OCI-LY3 (cell line): Measurements from ENCODE around the gene ZMYM3.

ENCODE experiments used
- H2AFZ ChIP-seq: fragments of 200-600, 300-600 bp; shearing (Covaris generic); 2 replicates; pipeline ENCODE4 v1.6.0; 2014; ENCODE audit warnings: antibody characterized with exemption, low read depth, low read length
- H3K27ac ChIP-seq: fragments of 200-600, 300-600 bp; sonication (generic); 2 replicates; pipeline ENCODE4 v1.5.1; 2014; ENCODE audit warnings: mild to moderate bottlenecking, low read length, moderate library complexity, mixed read lengths
- H3K27me3 ChIP-seq: fragments of 200-600, 300-600 bp; sonication (generic); 2 replicates; pipeline ENCODE4 v1.6.1; 2014; ENCODE audit warnings: low read depth, low read length, mixed read lengths
- H3K36me3 ChIP-seq: fragments of 200-600, 300-600 bp; sonication (generic); replicated peaks from 2 replicates; pipeline ENCODE3; 2014; ENCODE audit warnings: low read depth, low read length, mixed read lengths
- H3K4me1 ChIP-seq: fragments of 300-600, 200-600 bp; sonication (generic); 2 replicates; pipeline ENCODE4 v1.6.1; 2014; ENCODE audit warnings: low read length, mixed read lengths
- H3K4me2 ChIP-seq: fragments of 200-600, 300-600 bp; sonication (generic); 2 replicates; pipeline ENCODE4 v1.6.1; 2014; ENCODE audit warnings: low read length, mixed read lengths
- H3K4me3 ChIP-seq: fragments of 300-600, 200-600 bp; sonication (generic); 2 replicates; pipeline ENCODE4 v1.5.1; 2014; ENCODE audit warnings: antibody characterized with exemption, mild to moderate bottlenecking, low read length, moderate library complexity
- H3K79me2 ChIP-seq: fragments of 300-600, 200-600 bp; shearing (Covaris generic); 2 replicates; pipeline ENCODE4 v1.6.1; 2014; ENCODE audit warnings: mild to moderate bottlenecking, low read length, mixed read lengths
- H3K9ac ChIP-seq: fragments of 300-600, 200-600 bp; shearing (Covaris generic); 2 replicates; pipeline ENCODE4 v1.6.0; 2014; ENCODE audit warnings: mild to moderate bottlenecking, low read length, moderate library complexity
- H3K9me3 ChIP-seq: fragments of 200-600, 300-600 bp; shearing (Covaris generic); 2 replicates; pipeline ENCODE4 v1.6.1; 2014; ENCODE audit warnings: low read length, mixed read lengths; ENCODE audit not compliant: insufficient read depth
- H4K20me1 ChIP-seq: fragments of 200-600, 300-600 bp; sonication (generic); 2 replicates; pipeline ENCODE4 v1.6.1; 2016; ENCODE audit warnings: low read length, mixed read lengths; ENCODE audit not compliant: insufficient read depth
- EZH2phosphoT487 ChIP-seq: fragments of 200-600 bp; shearing (Covaris generic); IDR thresholded peaks from 2 replicates; pipeline ENCODE4 v1.6.1; 2018; ENCODE audit warnings: antibody characterized with exemption, mixed run types, low read depth
- TF ChIP-seq, protein P1 (sequence below): fragments of 200-600, 300-600 bp; sonication (generic); IDR thresholded peaks from 2 replicates; pipeline ENCODE4 v1.5.1; 2014; ENCODE audit warnings: antibody characterized with exemption, low read length, low read depth

The ZMYM3 gene

DNA sequence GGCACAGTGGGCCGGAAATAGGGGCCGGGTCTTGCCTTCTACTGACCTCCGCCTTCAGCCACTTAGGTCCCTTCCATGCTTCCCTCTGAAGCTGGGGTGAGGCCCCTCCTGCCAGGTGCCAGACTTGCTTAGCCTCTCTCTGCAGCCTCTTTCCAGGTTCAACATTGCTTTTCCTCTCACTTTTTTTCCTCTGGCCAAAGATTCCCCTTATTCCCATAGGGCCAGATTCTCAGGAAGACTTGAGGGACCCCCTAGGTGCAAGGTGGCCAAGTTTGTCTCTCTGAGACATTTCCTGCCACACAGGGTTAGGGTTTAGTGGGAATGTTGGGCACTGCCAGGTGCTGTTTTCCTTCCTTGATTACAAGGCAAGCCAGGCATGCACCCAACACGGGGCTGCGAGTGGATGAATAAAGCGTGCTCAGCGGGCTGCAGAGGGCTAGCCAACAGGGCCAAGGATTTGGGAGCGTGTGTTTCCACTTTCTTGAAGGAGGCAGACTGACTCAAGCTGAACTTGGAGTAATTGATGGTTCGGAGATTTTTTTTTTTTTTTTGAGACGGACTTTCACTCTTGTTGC lies 38.5 kb downstream of the ZMYM3 start:
- TF ChIP-seq, protein P1, sequence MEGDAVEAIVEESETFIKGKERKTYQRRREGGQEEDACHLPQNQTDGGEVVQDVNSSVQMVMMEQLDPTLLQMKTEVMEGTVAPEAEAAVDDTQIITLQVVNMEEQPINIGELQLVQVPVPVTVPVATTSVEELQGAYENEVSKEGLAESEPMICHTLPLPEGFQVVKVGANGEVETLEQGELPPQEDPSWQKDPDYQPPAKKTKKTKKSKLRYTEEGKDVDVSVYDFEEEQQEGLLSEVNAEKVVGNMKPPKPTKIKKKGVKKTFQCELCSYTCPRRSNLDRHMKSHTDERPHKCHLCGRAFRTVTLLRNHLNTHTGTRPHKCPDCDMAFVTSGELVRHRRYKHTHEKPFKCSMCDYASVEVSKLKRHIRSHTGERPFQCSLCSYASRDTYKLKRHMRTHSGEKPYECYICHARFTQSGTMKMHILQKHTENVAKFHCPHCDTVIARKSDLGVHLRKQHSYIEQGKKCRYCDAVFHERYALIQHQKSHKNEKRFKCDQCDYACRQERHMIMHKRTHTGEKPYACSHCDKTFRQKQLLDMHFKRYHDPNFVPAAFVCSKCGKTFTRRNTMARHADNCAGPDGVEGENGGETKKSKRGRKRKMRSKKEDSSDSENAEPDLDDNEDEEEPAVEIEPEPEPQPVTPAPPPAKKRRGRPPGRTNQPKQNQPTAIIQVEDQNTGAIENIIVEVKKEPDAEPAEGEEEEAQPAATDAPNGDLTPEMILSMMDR: no peak
- H3K4me2 ChIP-seq: no peak overlapping the region
- H3K4me1 ChIP-seq: no peaks in the 10 kb centered on the region
- no peak overlapping the region for H3K27ac ChIP-seq
- H3K4me3 ChIP-seq: no peak overlapping the region
- no peaks in the 10 kb centered on the region for H3K9me3 ChIP-seq
- peaks cover 11% of the 10 kb centered on the region; the same call in 1 of the 2 replicates for H3K27me3 ChIP-seq
- H3K79me2 ChIP-seq: no peaks in the 10 kb centered on the region
- H3K36me3 ChIP-seq: no peaks in the 10 kb centered on the region
- no peak overlapping the region for H3K9ac ChIP-seq
- no peaks in the 10 kb centered on the region for H4K20me1 ChIP-seq
- no peak overlapping the region for H2AFZ ChIP-seq

DNA sequence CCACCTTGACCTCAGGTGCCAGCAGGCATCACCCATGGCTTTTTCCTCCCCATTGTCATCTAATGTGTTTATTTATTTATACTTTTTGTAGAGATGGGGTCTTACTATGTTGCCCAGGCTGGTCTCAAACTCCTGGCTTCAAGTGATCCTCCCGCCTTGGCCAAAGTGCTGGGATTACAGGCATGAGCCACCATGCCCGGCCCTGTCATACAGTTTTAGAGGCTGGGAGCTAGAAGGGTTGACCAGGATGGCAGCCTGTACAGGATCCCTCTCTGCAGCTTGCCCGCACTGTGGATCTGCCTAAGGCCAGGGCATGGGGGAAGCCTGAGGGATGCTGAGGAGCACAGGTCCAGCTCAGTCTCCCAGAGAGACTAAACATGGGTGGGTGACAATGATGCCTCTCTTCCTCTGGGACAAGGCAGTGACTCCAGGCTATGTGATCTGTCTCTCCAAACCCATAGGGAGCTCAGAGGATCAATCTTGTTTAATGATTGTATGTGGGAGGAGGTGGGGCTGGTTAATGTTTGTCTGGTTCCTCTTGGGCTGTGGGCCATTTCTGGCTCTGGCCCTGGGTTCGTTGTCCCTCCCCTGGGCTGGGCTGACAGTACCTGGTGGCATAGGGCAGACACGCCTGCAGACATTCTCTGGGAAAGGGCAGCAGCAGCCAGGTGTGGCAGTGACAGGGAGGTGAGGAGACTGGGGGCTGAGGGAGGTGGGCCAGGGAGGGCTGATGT lies 39.2 kb downstream of the ZMYM3 start:
- TF ChIP-seq EZH2phosphoT487: no peak
- Histone ChIP-seq H3K27me3 (peaks cover 11% of the 10 kb centered on the region; the same call in 1 of the 2 replicates), H4K20me1 (no peaks in the 10 kb centered on the region)

DNA sequence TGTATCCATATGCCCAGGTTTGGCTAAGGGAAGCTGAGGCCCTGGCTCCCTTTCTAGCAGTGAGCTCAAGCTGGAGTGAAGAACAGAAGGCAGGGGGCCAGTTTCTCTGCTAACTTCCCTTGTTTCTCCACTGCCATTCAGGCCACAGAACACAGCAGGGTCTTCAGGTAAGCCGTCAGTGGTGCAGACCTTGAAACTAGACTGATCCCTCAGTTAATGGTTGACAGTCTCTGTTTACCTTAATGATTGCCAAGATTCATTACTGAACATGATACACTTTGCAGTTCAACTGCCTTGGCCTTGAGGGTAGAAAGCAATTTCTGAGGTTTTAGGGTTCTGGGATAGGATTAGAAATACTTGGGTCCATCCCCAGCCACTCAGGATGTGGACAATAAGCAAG lies 39.8 kb downstream of the ZMYM3 start:
- Histone ChIP-seq H3K27ac (no peak overlapping the region), H2AFZ (no peak overlapping the region), H3K4me1 (no peaks in the 10 kb centered on the region), H4K20me1 (no peaks in the 10 kb centered on the region), H3K36me3 (no peaks in the 10 kb centered on the region), H3K4me3 (no peak overlapping the region), H3K4me2 (no peak overlapping the region), H3K79me2 (no peaks in the 10 kb centered on the region), H3K27me3 (peaks cover 11% of the 10 kb centered on the region; the same call in 1 of the 2 replicates), H3K9me3 (no peaks in the 10 kb centered on the region), H3K9ac (no peak overlapping the region)
- TF ChIP-seq, protein P1: no peak
- no peak for TF ChIP-seq EZH2phosphoT487

More for the DNA sequence above, 39.2 kb downstream of the ZMYM3 start:
- no peak overlapping the region for H3K4me2 ChIP-seq
- no peaks in the 10 kb centered on the region for H3K36me3 ChIP-seq
- H2AFZ ChIP-seq: no peak overlapping the region
- H3K4me1 ChIP-seq: no peaks in the 10 kb centered on the region
- no peaks in the 10 kb centered on the region for H3K79me2 ChIP-seq
- no peaks in the 10 kb centered on the region for H3K9me3 ChIP-seq
- no peak overlapping the region for H3K4me3 ChIP-seq
- H3K27ac ChIP-seq: no peak overlapping the region
- no peak overlapping the region for H3K9ac ChIP-seq

DNA sequence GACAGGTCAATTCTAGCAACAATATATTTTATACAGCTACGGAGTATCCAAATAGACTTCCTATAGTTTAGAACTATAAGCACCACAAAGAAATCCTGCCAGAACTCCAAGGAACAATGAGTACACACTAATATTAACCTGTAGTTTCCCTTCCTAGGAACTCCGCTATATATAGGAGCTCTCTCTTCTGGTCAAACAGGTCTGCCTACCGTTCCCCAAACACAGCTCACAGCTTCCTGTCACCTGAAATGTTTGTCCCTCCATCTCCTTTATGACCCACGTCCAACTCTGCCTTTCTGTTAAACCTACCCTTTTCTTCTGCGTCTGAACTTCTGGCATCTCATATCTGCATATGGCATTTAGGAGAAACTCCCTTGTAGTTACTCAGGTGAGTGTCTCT lies 41.4 kb downstream of the ZMYM3 start:
- Histone ChIP-seq H3K9ac (no peak overlapping the region), H3K4me2 (no peak overlapping the region), H2AFZ (no peak overlapping the region), H3K79me2 (no peaks in the 10 kb centered on the region), H3K27me3 (peaks cover 11% of the 10 kb centered on the region; the same call in 1 of the 2 replicates), H3K36me3 (no peaks in the 10 kb centered on the region), H3K4me3 (no peak overlapping the region), H3K27ac (no peak overlapping the region), H4K20me1 (no peaks in the 10 kb centered on the region), H3K4me1 (no peaks in the 10 kb centered on the region), H3K9me3 (no peaks in the 10 kb centered on the region)
- no peak for TF ChIP-seq EZH2phosphoT487
- TF ChIP-seq, protein P1: no peak
